Endothelial cell of umbilical vein (primary cell): ENCODE results near the gene YTHDF1. TPM values are rescaled to one million over a fixed set of nuclear protein-coding genes. Genes with fewer than 3 reads are reported as not detected.

Source experiments
- BruUV-seq: library from RNA; stranded (reverse); fragments of 400-500 nt; replicated peaks from 2 replicates; lab custom pipeline; 2021; lab: Mats Ljungman, UMichigan
- CTCF ChIA-PET: fragments of 300-600, 350-600 bp; sonication (Branson Sonifier 250); formaldehyde crosslinking; loops from one replicate; lab custom pipeline; 2021; ENCODE audit warnings: antibody characterized with exemption, inconsistent platforms; lab: Charles Lee
- POLR2A ChIA-PET: fragments of 300-600, 350-600 bp; sonication (Branson Sonifier 250); formaldehyde crosslinking; loops from one replicate; lab custom pipeline; 2021; ENCODE audit warnings: antibody characterized with exemption, inconsistent platforms; lab: Charles Lee
- DNase-seq: peaks from one replicate; pipeline ENCODE4 v3.0.0-alpha.2; 2011; ENCODE audit warnings: low read depth, low spot score
- FAIRE-seq: peaks from 2 replicates; lab custom pipeline; 2011; peaks lifted over from hg19 to GRCh38; lab: Jason Lieb, UNC
- H2AFZ ChIP-seq: 2 replicates; pipeline ENCODE4 v1.6.0; 2012; ENCODE audit warnings: low read depth, low read length, control low read depth, inconsistent platforms
- H3K27ac ChIP-seq: 2 replicates; pipeline ENCODE4 v1.5.1; 2011; ENCODE audit warnings: low read depth, mild to moderate bottlenecking, control low read depth, low read length, moderate library complexity; ENCODE audit not compliant: insufficient read depth
- H3K27me3 ChIP-seq, 2 experiments: 2 replicates each; pipeline versions ENCODE4 v1.6.0 to v1.6.1; 2011; ENCODE audit warnings: low read length in 2 of 2, mixed read lengths in 1 of 2; ENCODE audit not compliant: control insufficient read depth in 2 of 2, insufficient read depth in 2 of 2
- H3K36me3 ChIP-seq, 2 experiments: 2 replicates in 1 of 2; 3 replicates in 1 of 2; pipeline ENCODE4 v1.5.1; 2011; ENCODE audit warnings: low read length in 2 of 2, mild to moderate bottlenecking in 1 of 2, moderate library complexity in 1 of 2; ENCODE audit not compliant: control insufficient read depth in 2 of 2, insufficient read depth in 2 of 2; ENCODE audit errors: extremely low read depth in 1 of 2
- H3K4me1 ChIP-seq: 3 replicates; pipeline ENCODE4 v1.5.1; 2011; ENCODE audit warnings: mild to moderate bottlenecking, low read length; ENCODE audit not compliant: control insufficient read depth, insufficient read depth; ENCODE audit errors: extremely low read depth
- H3K4me2 ChIP-seq: 2 replicates; pipeline ENCODE4 v1.6.1; 2011; ENCODE audit warnings: low read length, control low read depth, mixed read lengths; ENCODE audit not compliant: insufficient read depth
- H3K4me3 ChIP-seq, 3 experiments: fragments of 200-600 bp in 1 of 3; sonication (generic), shearing (Covaris generic) in 1 of 3; replicated peaks in 1 of 3; 2 replicates each; pipeline ENCODE4 v1.5.1; 2011 to 2016; ENCODE audit warnings: control low read depth in 3 of 3, low read length in 3 of 3, mild to moderate bottlenecking in 2 of 3, inconsistent platforms in 1 of 3, low read depth in 1 of 3, moderate library complexity in 1 of 3; ENCODE audit not compliant: insufficient read depth in 1 of 3
- H3K79me2 ChIP-seq: 2 replicates; pipeline ENCODE4 v1.6.0; 2012; ENCODE audit warnings: low read length, inconsistent platforms; ENCODE audit not compliant: control insufficient read depth, insufficient read depth
- H3K9ac ChIP-seq: replicated peaks from 2 replicates; pipeline ENCODE3; 2011; ENCODE audit warnings: low read length, control low read depth; ENCODE audit not compliant: insufficient read depth; ENCODE audit errors: extremely low read depth
- H3K9me1 ChIP-seq: replicated peaks from 3 replicates; pipeline ENCODE4 v1.6.0; 2011; ENCODE audit warnings: mild to moderate bottlenecking, low read length; ENCODE audit not compliant: control insufficient read depth, insufficient read depth; ENCODE audit errors: extremely low read depth
- H3K9me3 ChIP-seq: replicated peaks from 2 replicates; pipeline ENCODE4 v1.5.1; 2012; ENCODE audit warnings: low read length, inconsistent platforms; ENCODE audit not compliant: control insufficient read depth, insufficient read depth
- H4K20me1 ChIP-seq: replicated peaks from 2 replicates; pipeline ENCODE3; 2011; ENCODE audit warnings: mild to moderate bottlenecking, low read length; ENCODE audit not compliant: control insufficient read depth, insufficient read depth; ENCODE audit errors: extremely low read depth
- CTCF ChIP-seq, 2 donors: IDR thresholded peaks; 1 replicate in 1 of 2; 2 replicates in 1 of 2; pipeline ENCODE4 v1.5.1; 2011; ENCODE audit warnings: low read length in 2 of 2, mild to moderate bottlenecking in 2 of 2, moderate library complexity in 2 of 2, control low read depth in 1 of 2, inconsistent platforms in 1 of 2, low read depth in 1 of 2; ENCODE audit not compliant: insufficient read depth in 1 of 2; ENCODE audit errors: extremely low read depth in 1 of 2
- EZH2 ChIP-seq: IDR thresholded peaks from 2 replicates; pipeline ENCODE4 v1.6.1; 2012; ENCODE audit warnings: borderline replicate concordance, low read depth, mild to moderate bottlenecking, moderate library complexity, low read length, inconsistent platforms; ENCODE audit not compliant: severe bottlenecking
- FOS ChIP-seq: IDR thresholded peaks from 2 replicates; pipeline ENCODE4 v1.6.1; 2011; ENCODE audit warnings: mild to moderate bottlenecking, low read length, moderate library complexity, borderline replicate concordance; ENCODE audit not compliant: insufficient read depth
- GATA2 ChIP-seq: IDR thresholded peaks from 2 replicates; pipeline ENCODE4 v1.7.0; 2011; ENCODE audit warnings: low read depth, mild to moderate bottlenecking, moderate library complexity, mixed read lengths, low read length; ENCODE audit not compliant: insufficient read length, insufficient read depth
- JUN ChIP-seq: IDR thresholded peaks from 2 replicates; pipeline ENCODE4 v1.6.1; 2011; ENCODE audit warnings: borderline replicate concordance, low read depth; ENCODE audit not compliant: insufficient read length, insufficient read depth
- MAX ChIP-seq: IDR thresholded peaks from 2 replicates; pipeline ENCODE4 v1.6.1; 2011; ENCODE audit not compliant: insufficient read depth, insufficient read length
- MYC ChIP-seq: IDR thresholded peaks from one replicate; pipeline ENCODE4 v1.6.1; 2011; ENCODE audit warnings: mild to moderate bottlenecking, low read depth, low read length
- POLR2A ChIP-seq: IDR thresholded peaks from 2 replicates; pipeline ENCODE4 v1.6.1; 2012; ENCODE audit warnings: low read depth, mild to moderate bottlenecking, control low read depth, low read length
- POLR2AphosphoS5 ChIP-seq: IDR thresholded peaks from 2 replicates; pipeline ENCODE4 v1.6.1; 2012; ENCODE audit warnings: low read depth, mild to moderate bottlenecking, control low read depth, low read length, moderate library complexity; ENCODE audit not compliant: insufficient read depth
- dilution Hi-C: fragments of 300-500 bp; cut with MboI; formaldehyde crosslinking; loops from one replicate; pipeline ENCODE4 v1.15.0; 2019; ENCODE audit warnings: low sequenced_read_pairs; ENCODE audit not compliant: extremely low pct_ligation_motif_present
- intact Hi-C: fragments of 100-400 bp; cut with micrococcal nuclease; formaldehyde crosslinking; loops from one replicate; pipeline ENCODE4 v1.10.0; 2022
- polyA plus RNA-seq, 4 experiments: library from polyadenylated mRNA; depleted of rRNA in 3 of 4; stranded (reverse) in 3 of 4; unstranded in 1 of 4; fragments of >200 nt; gene quantifications; 2 replicates each; pipeline versions ENCODE4 v1.2.1 to v1.2.3, GENCODE V29; 2011 to 2012; ENCODE audit warnings: missing spikeins in 1 of 4
- total RNA-seq: library from RNA; stranded (reverse); gene quantifications from 2 replicates; pipeline ENCODE4 v1.2.3, GENCODE V29; 2021

Gene YTHDF1
- total and polyA plus RNA-seq, 2 donors (not counting 3 experiments of a cell fraction or from before 2014, with no cell fraction given): 25.2 to 44.4 TPM

GRCh38 chr20:63256954-63257353, 41.0 kb upstream of the YTHDF1 start:
- H4K20me1 ChIP-seq: no peaks in the 10 kb centered on the region
- ChIA-PET CTCF (interaction anchor here (1.3 kb wide), 1 partner anchor 34 kb away, joined by 6 read pairs; no protein-coding TSS in a partner anchor), POLR2A (no interaction called here)
- no TSS peak for BruUV-seq
- H3K9ac ChIP-seq: no peak overlapping the region
- H3K36me3 ChIP-seq: no peaks in the 10 kb centered on the region
- FAIRE-seq (no peak), DNase-seq (no peak)
- no peak overlapping the region for H3K4me2 ChIP-seq
- H3K27ac ChIP-seq: no peak overlapping the region
- intact Hi-C loops: no loop called here
- H3K4me3 ChIP-seq: no peak overlapping the region
- no peaks in the 10 kb centered on the region for H3K79me2 ChIP-seq
- H3K27me3 ChIP-seq: peaks cover 38 to 39% of the 10 kb centered on the region in 2 experiments
- TF ChIP-seq CTCF (IDR thresholded peaks at IDR 0.05; ENCODE audit: extremely low read depth in 1 of 2, insufficient read depth in 1 of 2, low read depth in 1 of 2, low read length in 2 of 2): no peak
- no peak for TF ChIP-seq JUN
- no peak for TF ChIP-seq FOS
- TF ChIP-seq POLR2AphosphoS5: no peak
- TF ChIP-seq MAX: no peak
- no peak for TF ChIP-seq MYC
- no peak for TF ChIP-seq EZH2
- no peak for TF ChIP-seq GATA2
- no peak for TF ChIP-seq POLR2A
- H3K4me1 ChIP-seq: no peaks in the 10 kb centered on the region
- no peaks in the 10 kb centered on the region for H3K9me1 ChIP-seq
- no peak overlapping the region for H2AFZ ChIP-seq
- H3K9me3 ChIP-seq: no peaks in the 10 kb centered on the region
- dilution Hi-C loops: no loop called here
